H1 (cell line): ENCODE data around the gene PTRH1. TPM values are rescaled to one million over a fixed set of nuclear protein-coding genes. Genes with fewer than 3 reads are reported as not detected.

ENCODE experiments used
- ATF3 ChIP-seq: IDR thresholded peaks from 2 replicates; pipeline ENCODE4 v1.6.1; 2011; ENCODE audit warnings: low read depth, mild to moderate bottlenecking, low read length; ENCODE audit not compliant: insufficient read depth
- CHD7 ChIP-seq: fragments of 300-600 bp; sonication (generic); IDR thresholded peaks from 2 replicates; pipeline ENCODE4 v1.7.1; 2012; ENCODE audit warnings: low read length, moderate library complexity, mild to moderate bottlenecking, inconsistent platforms; ENCODE audit not compliant: insufficient replicate concordance
- E2F6 ChIP-seq: IDR thresholded peaks from 2 replicates; pipeline ENCODE4 v1.6.1; 2012; ENCODE audit warnings: inconsistent platforms
- KDM5A ChIP-seq: fragments of 200-600 bp; IDR thresholded peaks from 2 replicates; pipeline ENCODE4 v1.7.1; 2012; ENCODE audit warnings: mild to moderate bottlenecking, low read length, inconsistent platforms, mixed read lengths
- NANOG ChIP-seq: IDR thresholded peaks from 2 replicates; pipeline ENCODE4 v1.6.1; 2011; ENCODE audit warnings: low read length, low read depth, mild to moderate bottlenecking, inconsistent platforms; ENCODE audit not compliant: insufficient read depth, poor library complexity, severe bottlenecking
- PHF8 ChIP-seq: fragments of 200-600 bp; sonication (generic); conservative IDR thresholded peaks from 2 replicates; pipeline ENCODE4 v1.7.1; 2012; ENCODE audit warnings: low read depth, mild to moderate bottlenecking, inconsistent platforms, low read length, moderate library complexity
- POU5F1 ChIP-seq: IDR thresholded peaks from 2 replicates; pipeline ENCODE4 v1.6.1; 2011; ENCODE audit warnings: low read depth, mild to moderate bottlenecking, low read length, moderate library complexity
- RXRA ChIP-seq: IDR thresholded peaks from 2 replicates; pipeline ENCODE4 v1.6.1; 2011; ENCODE audit warnings: low read depth, mild to moderate bottlenecking, low read length, moderate library complexity; ENCODE audit not compliant: insufficient read depth
- polyA plus RNA-seq, 7 experiments: library from polyadenylated mRNA; depleted of rRNA in 3 of 7; stranded (reverse) in 5 of 7; unstranded in 2 of 7; fragments of >200 nt in 5 of 7; fragments of 200-250 nt in 2 of 7; gene quantifications; 1 replicate in 5 of 7; 2 replicates in 1 of 7; 4 replicates in 1 of 7; pipeline versions ENCODE4 v1.2.1 to v1.2.3, GENCODE V29; 2011 to 2013; ENCODE audit warnings: missing spikeins in 2 of 7, mixed read lengths in 2 of 7
- total RNA-seq: library from RNA; stranded (reverse); fragmentation: NEBNext Ultra II Directional; extraction: Animal tissue kit (Norgen Biotek cat#: 25700); gene quantifications from 2 replicates; pipeline ENCODE4 v1.2.1, GENCODE V29; 2021

PTRH1 gene
- total and polyA plus RNA-seq, 2 of the 8 experiments (the other 6 are each of a cell fraction or from before 2014, with no cell fraction given), result 11.1 to 19.8 TPM

GRCh38 chr9:127734747-127735529 lies 19.5 kb upstream of the PTRH1 start, which contains the start of gene TOR2A (continued):
- TF ChIP-seq CHD7 (no peak), POU5F1 (no peak), E2F6 (no peak), ATF3 (no peak), PHF8 (peak; percentile 67), RXRA (no peak), KDM5A (no peak), NANOG (peak; percentile 37)
